ENCODE results near the gene NPY4R2.
"Not testable (repeated sequence)": the region's sequence is repeated elsewhere in the genome, so short reads cannot be mapped to it uniquely, and the experiment has no call there.

Gene NPY4R2, protein sequence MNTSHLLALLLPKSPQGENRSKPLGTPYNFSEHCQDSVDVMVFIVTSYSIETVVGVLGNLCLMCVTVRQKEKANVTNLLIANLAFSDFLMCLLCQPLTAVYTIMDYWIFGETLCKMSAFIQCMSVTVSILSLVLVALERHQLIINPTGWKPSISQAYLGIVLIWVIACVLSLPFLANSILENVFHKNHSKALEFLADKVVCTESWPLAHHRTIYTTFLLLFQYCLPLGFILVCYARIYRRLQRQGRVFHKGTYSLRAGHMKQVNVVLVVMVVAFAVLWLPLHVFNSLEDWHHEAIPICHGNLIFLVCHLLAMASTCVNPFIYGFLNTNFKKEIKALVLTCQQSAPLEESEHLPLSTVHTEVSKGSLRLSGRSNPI

DNA sequence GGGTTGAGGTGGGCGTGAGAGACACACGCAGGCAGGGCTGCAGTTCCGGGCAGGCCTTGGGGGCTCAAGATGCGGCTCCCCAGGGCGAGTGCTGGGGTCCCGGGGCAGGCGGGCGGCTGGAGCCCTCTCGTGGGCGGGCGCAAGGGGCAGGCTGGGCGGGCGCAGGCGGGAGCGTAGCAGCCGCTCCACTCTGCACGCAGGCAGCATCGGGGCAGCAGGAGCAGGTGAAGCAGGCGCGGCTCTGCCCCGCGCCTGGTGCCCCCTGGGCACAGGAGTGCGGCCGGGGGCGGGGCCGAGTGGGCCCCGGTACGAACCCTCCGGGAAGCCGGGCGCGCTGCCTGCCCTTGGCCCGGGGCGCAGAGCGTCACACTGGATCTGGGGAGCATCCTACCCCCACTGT lies at the start of gene NPY4R2:
Gene NPY4R2 (plus strand): TSS at position 188 of the 400 bp plus-strand sequence. CDS start 3,326 bp downstream, outside the sequence.
- H3K9me3 Mint-ChIP-seq; H3K36me3 Mint-ChIP-seq (ENCODE audit: low read depth); H3K4me1 Mint-ChIP-seq (ENCODE audit: low read depth); H3K4me3 Mint-ChIP-seq; H3K27me3 Mint-ChIP-seq; H3K27ac Mint-ChIP-seq: not testable (repeated sequence)

DNA sequence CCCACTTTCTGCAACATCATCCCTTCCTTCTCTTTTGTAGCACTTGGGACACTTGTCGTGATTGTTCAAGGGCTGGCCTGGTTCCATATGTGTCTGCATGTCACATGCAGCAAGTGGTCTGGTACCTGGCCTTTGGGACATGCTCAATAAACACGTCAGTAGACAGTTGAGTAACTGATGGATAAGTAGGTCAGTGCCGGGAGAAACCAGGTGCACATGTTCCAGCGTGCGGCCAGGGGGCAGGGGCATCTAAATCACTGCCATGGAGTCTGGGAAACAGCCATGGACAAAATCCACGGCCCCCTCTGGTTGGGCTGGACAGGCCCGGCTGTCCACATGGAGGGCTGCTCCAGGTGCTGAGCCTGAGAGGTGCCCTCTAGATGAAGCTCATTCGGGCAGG lies 47.6 kb upstream of the NPY4R2 start:
- H3K9me3 Mint-ChIP-seq; H3K36me3 Mint-ChIP-seq (ENCODE audit: low read depth); H3K4me1 Mint-ChIP-seq (ENCODE audit: low read depth); H3K4me3 Mint-ChIP-seq; H3K27ac Mint-ChIP-seq; H3K27me3 Mint-ChIP-seq: not testable (repeated sequence)

DNA sequence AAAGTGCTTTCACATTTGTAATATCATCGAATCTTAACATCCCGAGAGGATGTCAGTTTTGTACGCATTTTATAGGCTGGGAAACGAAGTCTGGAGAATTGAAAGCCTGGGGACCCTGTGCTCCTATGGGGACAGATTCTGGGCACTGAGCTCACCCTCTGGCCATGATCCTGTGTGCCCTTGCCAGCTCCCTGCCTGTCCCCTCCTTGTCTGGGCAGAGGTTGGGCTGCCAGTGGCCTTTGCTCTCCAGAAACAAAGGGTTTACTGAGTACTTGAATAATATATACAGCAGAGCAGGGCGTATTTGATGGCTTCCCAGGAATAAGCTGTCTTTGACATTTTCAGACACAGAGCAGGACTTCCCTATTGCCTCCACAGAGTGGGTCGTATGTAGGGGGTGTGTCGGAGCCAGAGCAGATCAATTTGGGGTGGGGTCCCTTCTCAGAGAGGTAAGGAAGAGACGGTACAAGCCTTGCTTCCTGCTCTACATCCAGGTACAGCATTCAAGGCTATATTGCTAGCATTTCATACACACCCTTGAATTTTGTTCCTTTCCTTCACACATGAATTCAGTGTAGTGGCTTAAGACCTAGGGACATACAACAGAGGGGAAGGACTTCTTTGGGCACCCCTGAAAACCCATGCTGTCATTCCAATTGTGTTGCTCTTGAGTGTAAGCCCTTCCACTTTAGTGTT lies 46.8 kb upstream of the NPY4R2 start:
- H3K4me1 Mint-ChIP-seq (ENCODE audit: low read depth); H3K36me3 Mint-ChIP-seq (ENCODE audit: low read depth); H3K27me3 Mint-ChIP-seq; H3K27ac Mint-ChIP-seq; H3K4me3 Mint-ChIP-seq; H3K9me3 Mint-ChIP-seq: not testable (repeated sequence)

DNA sequence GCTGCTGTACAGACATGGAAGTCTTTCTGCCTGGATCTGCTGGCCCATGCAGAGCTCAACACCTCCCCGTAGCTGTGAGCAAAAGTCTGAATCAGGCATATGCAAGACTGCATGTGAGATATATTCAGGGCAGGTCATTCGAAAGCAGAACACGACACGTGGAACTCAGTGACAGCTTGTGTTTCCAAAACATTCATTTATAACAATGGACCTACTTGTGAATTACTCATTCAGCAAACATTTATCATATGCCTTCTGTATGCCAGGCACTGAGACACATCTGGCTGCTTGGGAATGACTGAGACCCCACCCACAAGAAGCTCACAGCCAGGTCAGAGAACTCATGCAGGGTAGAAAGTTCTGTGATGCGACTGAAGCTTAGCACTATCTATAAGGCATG lies 46.2 kb upstream of the NPY4R2 start:
- H3K36me3 Mint-ChIP-seq (ENCODE audit: low read depth); H3K9me3 Mint-ChIP-seq: not testable (repeated sequence)

DNA sequence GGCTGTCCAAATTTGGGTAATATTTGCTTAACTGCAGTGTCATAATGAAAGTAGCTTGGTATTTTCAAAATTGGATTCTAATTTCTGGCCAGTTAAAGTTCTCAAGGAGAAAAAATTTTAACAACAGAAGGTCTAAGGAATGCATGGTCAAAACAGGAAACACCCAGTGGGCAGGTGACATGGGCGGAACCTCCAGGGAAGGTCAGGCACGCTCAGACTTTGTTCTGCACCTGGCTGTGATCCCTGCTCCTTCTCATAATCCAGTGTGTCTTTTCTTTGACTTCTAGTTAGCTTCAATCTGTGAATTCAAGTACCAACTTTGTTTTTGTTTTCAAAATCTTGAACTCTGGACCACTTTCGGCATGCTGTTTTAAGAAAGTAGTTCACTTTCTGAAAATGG lies 34.2 kb upstream of the NPY4R2 start:
- not testable (repeated sequence) for H3K4me1 Mint-ChIP-seq (ENCODE audit: low read depth); H3K4me3 Mint-ChIP-seq; H3K27ac Mint-ChIP-seq; H3K9me3 Mint-ChIP-seq; H3K36me3 Mint-ChIP-seq (ENCODE audit: low read depth); H3K27me3 Mint-ChIP-seq

More for the DNA sequence above, 46.2 kb upstream of the NPY4R2 start:
- H3K27me3 Mint-ChIP-seq; H3K4me3 Mint-ChIP-seq; H3K4me1 Mint-ChIP-seq (ENCODE audit: low read depth); H3K27ac Mint-ChIP-seq: not testable (repeated sequence)

DNA sequence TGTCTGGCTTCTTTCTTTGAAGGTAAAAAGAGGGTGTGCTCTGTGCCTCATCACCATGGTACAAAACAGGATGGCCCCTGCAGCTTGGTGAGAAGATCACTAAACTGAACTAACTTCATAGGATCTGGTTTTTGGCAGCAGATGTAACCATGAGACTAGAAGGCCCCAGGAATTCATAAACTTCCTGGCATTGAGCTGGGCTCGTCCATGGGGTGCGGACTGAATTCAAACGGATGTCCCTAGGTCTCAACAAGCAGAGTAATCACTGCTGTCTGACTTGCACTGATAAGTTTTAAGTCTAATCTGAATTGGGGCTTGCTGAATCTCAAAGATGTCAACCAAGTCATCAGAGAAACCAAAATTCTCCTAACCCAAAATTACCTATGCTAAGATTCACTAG lies 33.5 kb upstream of the NPY4R2 start:
- not testable (repeated sequence) for H3K27ac Mint-ChIP-seq; H3K36me3 Mint-ChIP-seq (ENCODE audit: low read depth); H3K4me1 Mint-ChIP-seq (ENCODE audit: low read depth); H3K4me3 Mint-ChIP-seq; H3K27me3 Mint-ChIP-seq; H3K9me3 Mint-ChIP-seq

DNA sequence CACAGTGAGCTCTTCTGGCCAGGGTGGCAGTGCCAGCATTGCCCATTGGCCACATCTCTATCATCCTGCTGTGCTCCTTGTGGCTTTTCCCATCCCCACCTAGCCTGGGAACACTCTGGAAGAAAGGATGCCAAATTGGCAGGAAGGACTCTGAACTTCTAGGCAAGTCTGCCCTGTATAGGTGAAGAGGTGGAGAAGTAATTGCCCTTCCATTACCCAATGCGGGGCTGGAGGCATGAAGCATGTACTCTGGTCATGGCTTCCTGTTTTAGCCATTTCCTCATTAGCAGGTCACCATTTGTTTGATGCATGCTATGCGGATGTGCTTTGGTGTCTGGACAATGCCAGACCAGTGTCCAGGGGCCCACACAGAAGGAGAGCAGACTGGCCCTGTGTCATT lies 32.1 kb upstream of the NPY4R2 start:
- H3K4me1 Mint-ChIP-seq (ENCODE audit: low read depth); H3K9me3 Mint-ChIP-seq; H3K27ac Mint-ChIP-seq; H3K27me3 Mint-ChIP-seq; H3K36me3 Mint-ChIP-seq (ENCODE audit: low read depth); H3K4me3 Mint-ChIP-seq: not testable (repeated sequence)

DNA sequence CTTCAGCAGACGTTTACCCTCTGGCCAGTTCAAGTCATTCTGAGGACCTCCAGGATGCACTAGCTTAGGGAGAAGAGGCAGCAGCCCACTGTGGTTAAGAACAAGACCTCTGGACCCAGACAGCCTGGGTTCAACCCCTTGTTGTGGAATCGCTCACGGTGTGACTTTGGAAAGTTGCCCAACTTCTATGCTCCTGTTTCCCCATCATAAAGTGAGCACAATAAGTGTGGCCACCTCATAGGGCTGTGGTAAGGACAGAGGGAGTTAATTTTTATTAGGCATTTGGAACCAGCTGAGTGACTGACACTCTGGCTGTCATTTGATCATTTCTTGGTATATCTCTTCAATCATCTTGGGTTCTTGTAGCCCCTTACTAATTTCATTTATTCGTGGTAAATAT lies 31.6 kb upstream of the NPY4R2 start:
- not testable (repeated sequence) for H3K27ac Mint-ChIP-seq; H3K4me1 Mint-ChIP-seq (ENCODE audit: low read depth); H3K36me3 Mint-ChIP-seq (ENCODE audit: low read depth); H3K27me3 Mint-ChIP-seq; H3K4me3 Mint-ChIP-seq; H3K9me3 Mint-ChIP-seq

DNA sequence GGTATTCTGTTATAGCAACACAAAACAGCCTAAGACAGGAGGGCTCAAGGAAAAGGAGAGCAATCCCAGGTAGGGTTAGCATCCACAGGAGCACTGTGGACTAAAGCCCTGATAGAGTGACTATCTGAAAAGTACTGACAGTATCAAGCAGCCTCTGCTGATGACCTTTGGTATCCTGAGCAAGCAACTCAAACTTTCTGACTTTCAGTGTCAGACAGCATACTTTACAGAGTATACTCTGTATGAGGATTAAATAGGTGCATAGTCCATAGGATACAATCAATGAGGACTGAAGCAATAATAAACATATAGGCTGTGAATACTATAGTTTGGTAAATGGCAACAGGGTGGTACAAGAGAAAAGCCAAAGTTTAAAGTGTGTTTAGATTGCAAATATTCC lies 27.7 kb upstream of the NPY4R2 start:
- H3K4me1 Mint-ChIP-seq (ENCODE audit: low read depth); H3K27ac Mint-ChIP-seq; H3K4me3 Mint-ChIP-seq; H3K9me3 Mint-ChIP-seq; H3K36me3 Mint-ChIP-seq (ENCODE audit: low read depth); H3K27me3 Mint-ChIP-seq: not testable (repeated sequence)

DNA sequence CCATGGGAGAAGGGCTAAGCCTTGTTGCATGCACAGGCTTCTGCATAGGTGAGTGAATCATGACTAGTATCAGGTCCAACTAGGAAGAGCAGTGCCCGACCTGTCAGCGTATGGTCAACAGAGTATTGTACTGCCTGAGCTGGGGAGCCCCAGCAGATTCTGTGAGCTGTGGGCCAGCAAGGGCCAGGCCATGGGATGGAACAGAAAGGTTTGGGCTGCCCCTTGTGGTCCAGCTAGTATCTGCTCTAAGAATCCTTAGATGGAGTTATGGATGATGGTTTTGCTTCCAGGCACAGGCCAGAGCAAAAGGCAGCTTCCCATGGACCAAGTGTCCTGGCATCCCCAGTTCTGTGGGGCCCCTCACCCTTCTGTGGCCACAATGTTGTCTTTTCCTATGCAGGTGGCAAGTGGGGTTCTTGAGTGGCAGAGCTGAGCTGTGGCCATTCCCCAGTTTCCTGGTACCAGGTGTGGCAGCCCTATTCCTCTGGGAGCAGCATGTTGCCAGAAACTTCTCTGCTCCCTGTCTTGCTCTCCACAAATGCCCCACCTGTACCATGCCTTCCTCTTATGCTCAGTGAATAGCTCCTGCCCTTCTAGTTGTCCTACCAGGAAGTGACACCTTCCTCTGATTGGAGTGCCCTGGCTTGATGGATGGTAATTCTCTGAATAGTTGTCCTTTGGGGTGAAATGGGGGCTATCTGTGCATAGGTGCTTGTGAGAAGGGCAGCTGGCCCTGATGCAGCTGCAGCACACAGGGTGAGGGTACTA lies 25.8 kb upstream of the NPY4R2 start:
- H3K9me3 Mint-ChIP-seq; H3K4me3 Mint-ChIP-seq; H3K4me1 Mint-ChIP-seq (ENCODE audit: low read depth); H3K36me3 Mint-ChIP-seq (ENCODE audit: low read depth); H3K27me3 Mint-ChIP-seq; H3K27ac Mint-ChIP-seq: not testable (repeated sequence)

DNA sequence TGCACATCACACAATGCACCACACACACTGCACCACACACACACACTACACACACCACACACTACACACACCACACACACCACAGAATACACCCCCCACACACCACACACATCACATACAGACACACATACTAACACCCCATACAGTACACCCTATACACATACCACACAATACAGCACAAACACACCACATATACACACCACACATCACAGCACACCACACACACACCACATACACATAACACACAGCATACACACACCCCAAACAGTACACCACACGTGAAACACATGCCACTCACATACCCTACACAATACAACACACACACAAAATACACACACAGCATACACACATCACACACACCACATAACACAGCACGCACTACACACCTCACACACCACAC lies 23.9 kb upstream of the NPY4R2 start:
- not testable (repeated sequence) for H3K9me3 Mint-ChIP-seq; H3K27ac Mint-ChIP-seq; H3K4me3 Mint-ChIP-seq; H3K4me1 Mint-ChIP-seq (ENCODE audit: low read depth); H3K27me3 Mint-ChIP-seq; H3K36me3 Mint-ChIP-seq (ENCODE audit: low read depth)

DNA sequence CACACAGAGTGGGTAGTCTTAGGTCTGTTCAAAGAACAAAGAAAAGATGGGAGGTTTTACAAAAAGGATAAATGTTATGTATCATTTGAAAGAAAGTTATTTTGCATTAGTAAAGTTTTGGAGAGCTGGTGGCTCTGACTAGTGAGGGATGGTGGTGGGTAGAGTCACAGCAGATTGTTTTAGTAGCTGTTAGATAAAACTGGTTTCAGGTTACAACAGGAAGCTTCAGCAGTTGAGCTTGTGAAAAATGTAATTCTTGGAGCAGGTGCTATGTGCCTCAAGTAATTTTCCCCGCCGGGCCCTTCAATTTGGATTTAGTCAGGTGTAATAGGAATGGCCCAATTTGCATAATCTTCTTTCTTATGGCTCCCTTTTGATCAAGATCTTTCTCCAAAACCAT lies 20.6 kb upstream of the NPY4R2 start:
- not testable (repeated sequence) for H3K36me3 Mint-ChIP-seq (ENCODE audit: low read depth)

DNA sequence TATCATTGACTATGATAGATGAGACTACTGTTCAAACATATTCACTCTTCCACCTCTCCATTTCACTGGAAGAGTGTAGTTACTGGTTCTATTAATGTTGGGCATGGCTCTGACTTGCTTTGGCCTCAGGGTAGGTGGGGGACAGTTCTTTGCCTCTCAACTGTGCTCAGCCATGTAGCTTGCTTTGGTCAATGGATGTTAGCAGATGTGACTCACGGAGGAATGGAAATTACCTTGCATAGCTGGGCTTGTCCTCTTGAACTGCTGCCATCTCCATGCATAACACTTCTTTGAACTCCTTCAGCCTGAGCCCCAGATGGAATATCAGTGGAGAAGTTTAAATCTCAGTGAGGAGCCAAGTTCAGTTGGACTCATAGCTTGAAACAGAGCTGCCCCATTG lies 9.1 kb upstream of the NPY4R2 start:
- H3K27me3 Mint-ChIP-seq; H3K9me3 Mint-ChIP-seq; H3K4me1 Mint-ChIP-seq (ENCODE audit: low read depth); H3K27ac Mint-ChIP-seq; H3K4me3 Mint-ChIP-seq; H3K36me3 Mint-ChIP-seq (ENCODE audit: low read depth): not testable (repeated sequence)

More for the DNA sequence above, 20.6 kb upstream of the NPY4R2 start:
- not testable (repeated sequence) for H3K27ac Mint-ChIP-seq; H3K4me3 Mint-ChIP-seq; H3K9me3 Mint-ChIP-seq; H3K4me1 Mint-ChIP-seq (ENCODE audit: low read depth); H3K27me3 Mint-ChIP-seq

DNA sequence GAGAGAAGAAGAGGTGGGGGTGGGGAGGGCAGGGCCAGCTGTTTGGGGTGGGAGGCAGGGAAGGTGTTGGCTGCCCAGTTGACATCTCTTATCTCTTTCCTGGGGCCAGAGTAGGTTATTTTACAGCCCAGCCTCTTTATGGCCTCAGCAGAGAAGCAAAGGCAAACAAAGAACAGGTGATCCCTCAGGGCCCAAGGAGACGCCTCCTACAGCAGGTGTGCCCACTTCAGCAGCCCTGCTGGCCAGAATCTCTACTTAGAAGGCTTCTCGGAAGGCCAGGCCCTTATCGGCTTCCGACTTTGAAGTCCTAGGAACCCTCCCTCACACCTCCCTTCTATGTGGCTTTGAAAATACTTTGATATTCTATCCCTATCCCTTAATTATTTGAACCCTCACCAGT lies 8.0 kb upstream of the NPY4R2 start:
- not testable (repeated sequence) for H3K9me3 Mint-ChIP-seq; H3K4me3 Mint-ChIP-seq; H3K36me3 Mint-ChIP-seq (ENCODE audit: low read depth); H3K27me3 Mint-ChIP-seq; H3K27ac Mint-ChIP-seq; H3K4me1 Mint-ChIP-seq (ENCODE audit: low read depth)

DNA sequence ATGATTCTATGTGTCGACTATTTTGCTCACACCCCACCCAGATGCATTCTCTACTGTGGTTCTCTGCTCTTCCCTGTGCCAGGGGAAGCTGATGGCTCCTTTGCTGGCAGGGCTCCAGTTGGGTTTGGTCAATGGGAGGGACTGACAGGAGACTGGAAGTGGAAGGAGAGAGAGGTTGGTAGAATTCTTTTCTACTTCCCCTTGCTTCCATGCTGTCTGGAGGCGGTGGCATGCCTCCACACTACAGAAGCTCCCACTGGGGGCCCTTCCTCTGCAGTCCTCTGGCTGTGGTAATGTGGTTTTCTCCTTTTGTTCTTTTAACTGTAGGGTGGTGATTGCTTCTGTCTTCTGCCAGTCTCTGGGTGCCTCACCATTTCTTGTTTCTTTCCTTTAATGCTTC lies 4.4 kb upstream of the NPY4R2 start:
- H3K27me3 Mint-ChIP-seq; H3K4me3 Mint-ChIP-seq; H3K9me3 Mint-ChIP-seq; H3K36me3 Mint-ChIP-seq (ENCODE audit: low read depth); H3K4me1 Mint-ChIP-seq (ENCODE audit: low read depth); H3K27ac Mint-ChIP-seq: not testable (repeated sequence)
